GM19463 (cell line): ENCODE results near the gene EFNB1.

Experiments used
- ATAC-seq: cut with Tn5 transposase; IDR thresholded peaks from one replicate; pipeline ENCODE4 v1.9.1; 2021; ENCODE audit warnings: mild to moderate bottlenecking, moderate library complexity; ENCODE audit not compliant: unreplicated experiment

Gene EFNB1

DNA sequence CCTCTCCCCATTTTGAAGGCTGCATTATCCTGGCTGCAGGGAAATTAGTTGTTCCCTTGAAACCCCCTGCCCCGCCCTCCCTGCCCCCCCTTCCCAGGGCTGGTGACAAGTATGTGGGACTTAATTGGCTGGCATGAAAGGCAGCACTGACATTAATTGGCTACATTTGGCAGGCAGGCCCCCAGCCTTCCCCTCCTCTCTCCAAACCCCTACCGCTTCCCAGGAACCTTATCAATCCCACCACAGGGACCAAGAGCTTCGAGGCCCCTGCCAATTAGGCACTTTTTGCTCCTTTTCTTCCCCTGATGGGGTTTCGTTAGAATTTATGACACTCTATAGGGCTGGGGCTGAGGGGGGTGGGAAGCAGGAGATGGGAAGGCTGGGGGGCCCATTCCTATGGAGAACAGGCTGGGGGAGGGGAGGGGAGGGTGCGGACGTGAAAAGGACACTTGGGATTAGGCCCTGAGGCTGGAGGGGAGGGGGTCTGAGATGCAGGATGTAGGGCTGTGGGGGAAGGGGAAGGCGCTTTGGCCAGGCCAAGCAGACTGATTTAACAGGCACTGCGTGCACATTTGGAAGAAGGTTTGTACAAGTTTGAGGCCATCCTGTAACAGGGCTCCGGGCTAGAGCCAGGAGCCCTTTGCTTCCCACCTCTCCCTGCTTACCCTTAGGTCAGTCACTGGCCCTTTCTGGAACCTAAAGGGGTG, 52.2 kb downstream of the EFNB1 start:
- ATAC-seq, result no peak

DNA sequence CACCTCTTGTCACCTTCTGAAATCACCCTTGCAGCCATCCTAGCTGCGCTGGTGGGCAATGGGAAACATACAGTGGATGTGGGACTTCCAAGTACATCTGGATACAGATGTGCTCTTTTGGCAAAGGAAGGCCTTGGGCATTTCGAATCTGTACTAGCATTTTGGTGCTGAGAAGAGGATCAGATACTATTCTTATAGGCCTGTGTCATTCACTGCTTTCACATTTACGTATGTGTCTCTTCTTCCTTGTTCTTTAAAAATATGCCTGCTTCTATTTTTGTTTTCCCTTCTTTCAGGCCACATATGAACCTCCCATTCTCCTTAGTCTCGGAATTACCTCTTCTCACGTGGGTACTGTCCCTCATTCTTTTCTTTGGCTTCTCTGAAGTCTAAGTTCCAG, 53.1 kb downstream of the EFNB1 start:
- ATAC-seq, result no peak

DNA sequence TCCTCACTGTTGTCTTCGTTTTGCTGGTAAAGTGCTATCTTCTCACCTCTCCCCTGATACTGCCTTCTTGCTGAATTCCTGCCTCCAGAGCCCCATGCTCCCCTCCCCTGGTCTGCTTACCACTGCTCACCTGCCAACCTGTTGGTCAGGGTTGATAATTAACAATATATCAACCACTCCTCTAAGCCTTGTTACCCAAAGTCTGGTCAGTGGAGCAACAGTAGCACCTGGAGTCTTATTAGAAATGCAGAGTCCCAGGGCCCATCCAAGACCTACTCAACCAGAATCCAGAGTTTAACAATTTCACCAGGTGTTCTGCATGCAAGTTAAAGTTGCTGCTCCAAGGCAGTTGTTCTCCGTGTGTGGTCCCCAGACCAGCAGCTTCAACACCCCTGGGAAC, 55.0 kb downstream of the EFNB1 start:
- ATAC-seq, result no peak

DNA sequence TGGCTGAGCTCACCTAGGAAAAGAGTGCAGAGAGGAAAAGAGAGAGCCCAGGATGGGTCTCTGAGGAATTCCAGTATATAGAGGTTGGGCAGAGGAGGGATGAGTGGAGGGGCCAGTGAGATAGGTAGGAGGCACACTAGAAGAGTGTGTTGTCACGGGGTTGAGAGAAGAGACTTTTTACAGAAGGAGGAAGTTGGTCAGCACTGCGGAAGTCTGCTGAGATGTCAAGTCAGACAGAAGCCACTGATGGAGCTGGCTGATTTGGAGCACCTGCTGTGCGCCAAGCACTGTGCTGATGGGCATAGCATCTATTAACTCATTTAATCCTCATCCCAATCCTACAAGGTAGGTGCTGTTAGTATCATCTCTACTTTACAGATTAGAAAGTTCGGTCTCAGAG, 60.4 kb downstream of the EFNB1 start:
- ATAC-seq, result no peak
